ENCODE measurements around the gene SALL1.
A peak's percentile ranks its signal among the peaks of the same experiment; 100 is the strongest.

The SALL1 gene

DNA sequence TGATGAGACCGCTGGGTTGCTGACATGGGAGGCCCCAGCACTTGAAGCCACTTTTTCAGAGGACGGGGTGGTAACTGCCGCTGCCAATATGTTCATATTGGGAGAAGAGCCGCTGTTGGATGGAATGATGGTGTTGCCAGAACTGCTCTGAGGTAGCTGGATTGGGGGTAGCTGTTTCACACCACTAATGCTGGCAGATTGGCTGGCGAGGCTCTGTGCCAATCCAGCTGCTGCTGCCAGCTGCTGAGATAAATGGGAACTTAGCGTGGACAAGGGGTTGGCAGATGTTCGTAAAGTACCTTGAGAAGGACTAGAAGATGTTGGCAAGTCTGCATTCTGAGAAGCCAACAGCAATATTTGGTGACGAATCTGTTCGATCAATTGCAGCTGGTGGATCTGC lies 10.0 kb downstream of the SALL1 start:
- Histone ChIP-seq H3K27ac (replicated peaks; ENCODE audit: low read length) (no peak overlapping the region), H3K14ac (ENCODE audit: low read length) (no peak overlapping the region), H2AK5ac (ENCODE audit: low read depth, low read length) (no peak overlapping the region), H4K8ac (ENCODE audit: low read depth, low read length) (no peak overlapping the region), H3K9me3 (replicated peaks in 1 of 2; ENCODE audit: control insufficient read depth in 2 of 2, insufficient read depth in 1 of 2, low read depth in 1 of 2, low read length in 2 of 2) (peaks cover 0 to 46% of the 10 kb centered on the region in 2 donors), H2BK120ac (ENCODE audit: low read depth, low read length) (no peak overlapping the region), H3K4me1 (ENCODE audit: control insufficient read depth in 2 of 2, insufficient read depth in 1 of 2, low read depth in 1 of 2, low read length in 2 of 2) (peaks cover 13 to 32% of the 10 kb centered on the region in 2 donors), H3K4ac (ENCODE audit: low read length) (no peak overlapping the region), H3K18ac (ENCODE audit: low read length) (no peak overlapping the region), H2AFZ (ENCODE audit: low read length) (no peak overlapping the region), H2BK5ac (ENCODE audit: low read length) (peak overlapping the region; percentile 31), H3K4me2 (ENCODE audit: insufficient read depth, low read length, poor library complexity, severe bottlenecking) (no peak overlapping the region), H3K36me3 (replicated peaks in 1 of 2; ENCODE audit: control insufficient read depth in 2 of 2, insufficient read depth in 2 of 2, low read length in 2 of 2) (peaks cover 41 to 69% of the 10 kb centered on the region in 2 donors), H3K27me3 (ENCODE audit: control insufficient read depth in 3 of 3, insufficient read depth in 3 of 3, low read depth in 1 of 3, low read length in 3 of 3) (no peaks in the 10 kb centered on the region), H4K91ac (ENCODE audit: low read depth, low read length, poor library complexity) (no peak overlapping the region), H2BK12ac (ENCODE audit: low read length) (no peak overlapping the region), H2BK15ac (ENCODE audit: low read length) (no peak overlapping the region), H3K9ac (ENCODE audit: low read depth, low read length, poor library complexity) (no peak overlapping the region), H3K23ac (ENCODE audit: low read depth, low read length, poor library complexity) (no peak overlapping the region), H3K79me1 (ENCODE audit: low read depth, low read length) (no peaks in the 10 kb centered on the region), H3K4me3 (ENCODE audit: low read length in 2 of 2) (no peak overlapping the region)
- no CpG with 5 or more reads among the region's 9 CpGs for WGBS, 2 donors (ENCODE audit: extremely low coverage in 2 of 2, insufficient read length in 2 of 2, insufficient replicate concordance in 1 of 2)
- no peak for DNase-seq (ENCODE audit: low spot score)

DNA sequence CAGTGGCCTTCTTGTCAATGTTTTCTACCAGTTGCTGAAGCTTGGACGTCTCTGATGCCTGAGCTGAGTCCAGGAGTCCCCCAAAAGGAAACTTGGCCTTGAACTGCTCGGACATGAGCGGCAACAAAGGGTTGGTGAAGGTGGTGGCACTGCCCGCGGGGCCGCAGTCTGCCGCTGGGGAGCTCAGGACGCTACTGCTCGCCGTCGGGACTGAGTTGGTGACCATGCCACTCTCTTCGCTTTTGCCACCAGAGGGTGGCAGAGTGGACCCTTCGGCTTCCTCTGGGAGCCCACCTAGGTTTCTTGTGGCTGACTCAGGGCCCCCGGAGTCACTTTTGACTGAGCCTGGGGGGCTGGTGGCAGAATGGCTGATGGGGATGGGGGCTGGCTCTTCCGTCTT lies 11.0 kb downstream of the SALL1 start:
- H2BK120ac ChIP-seq (ENCODE audit: low read depth, low read length) = no peak overlapping the region
- H2BK5ac ChIP-seq (ENCODE audit: low read length) = no peak overlapping the region
- peaks cover 0 to 46% of the 10 kb centered on the region in 2 donors for H3K9me3 ChIP-seq (replicated peaks in 1 of 2; ENCODE audit: control insufficient read depth in 2 of 2, insufficient read depth in 1 of 2, low read depth in 1 of 2, low read length in 2 of 2)
- H4K8ac ChIP-seq (ENCODE audit: low read depth, low read length) = no peak overlapping the region
- H3K27ac ChIP-seq (replicated peaks; ENCODE audit: low read length) = no peak overlapping the region
- H3K79me1 ChIP-seq (ENCODE audit: low read depth, low read length) = no peaks in the 10 kb centered on the region
- no peaks in the 10 kb centered on the region for H3K27me3 ChIP-seq (ENCODE audit: control insufficient read depth in 3 of 3, insufficient read depth in 3 of 3, low read depth in 1 of 3, low read length in 3 of 3)
- H3K14ac ChIP-seq (ENCODE audit: low read length) = no peak overlapping the region
- H3K4me3 ChIP-seq (ENCODE audit: low read length in 2 of 2) = no peak overlapping the region
- H2AFZ ChIP-seq (ENCODE audit: low read length) = no peak overlapping the region
- DNase-seq (ENCODE audit: low spot score) = no peak
- peaks cover 41 to 79% of the 10 kb centered on the region in 2 donors for H3K36me3 ChIP-seq (replicated peaks in 1 of 2; ENCODE audit: control insufficient read depth in 2 of 2, insufficient read depth in 2 of 2, low read length in 2 of 2)
- H3K23ac ChIP-seq (ENCODE audit: low read depth, low read length, poor library complexity) = no peak overlapping the region
- H2BK12ac ChIP-seq (ENCODE audit: low read length) = no peak overlapping the region
- no peak overlapping the region for H3K9ac ChIP-seq (ENCODE audit: low read depth, low read length, poor library complexity)
- no peak overlapping the region for H2BK15ac ChIP-seq (ENCODE audit: low read length)
- H3K4me2 ChIP-seq (ENCODE audit: insufficient read depth, low read length, poor library complexity, severe bottlenecking) = no peak overlapping the region
- no peak overlapping the region for H4K91ac ChIP-seq (ENCODE audit: low read depth, low read length, poor library complexity)
- no peak overlapping the region for H3K18ac ChIP-seq (ENCODE audit: low read length)
- H2AK5ac ChIP-seq (ENCODE audit: low read depth, low read length) = no peak overlapping the region
- no peak overlapping the region for H3K4ac ChIP-seq (ENCODE audit: low read length)
- no CpG with 5 or more reads among the region's 15 CpGs for WGBS, 2 donors (ENCODE audit: extremely low coverage in 2 of 2, insufficient read length in 2 of 2, insufficient replicate concordance in 1 of 2)
- peaks cover 12 to 23% of the 10 kb centered on the region in 2 donors for H3K4me1 ChIP-seq (ENCODE audit: control insufficient read depth in 2 of 2, insufficient read depth in 1 of 2, low read depth in 1 of 2, low read length in 2 of 2)

DNA sequence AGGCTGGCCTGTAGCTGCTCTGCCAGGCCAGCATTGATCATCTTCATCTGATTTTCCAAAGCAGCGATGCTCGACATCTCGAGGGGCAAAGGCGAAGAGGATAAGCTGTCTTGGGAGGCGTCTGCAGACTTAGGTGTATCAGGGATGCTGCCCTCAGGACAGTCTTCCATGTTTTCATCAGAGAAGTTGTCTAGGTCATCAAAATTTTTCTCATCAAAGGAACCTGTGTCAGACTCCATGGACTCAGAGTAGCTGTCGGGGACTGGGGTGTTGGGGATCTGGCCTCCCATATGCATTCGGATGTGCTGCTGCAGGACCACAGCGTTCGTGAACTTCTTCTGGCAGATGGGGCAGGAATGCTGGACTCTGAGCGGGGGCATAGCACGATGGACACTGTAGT lies 11.5 kb downstream of the SALL1 start:
- no peak overlapping the region for H3K18ac ChIP-seq (ENCODE audit: low read length)
- no peak overlapping the region for H2AK5ac ChIP-seq (ENCODE audit: low read depth, low read length)
- no peak overlapping the region for H3K4me3 ChIP-seq (ENCODE audit: low read length in 2 of 2)
- no peak overlapping the region for H4K91ac ChIP-seq (ENCODE audit: low read depth, low read length, poor library complexity)
- no peak overlapping the region for H2BK12ac ChIP-seq (ENCODE audit: low read length)
- no peak overlapping the region for H2BK15ac ChIP-seq (ENCODE audit: low read length)
- H3K4ac ChIP-seq (ENCODE audit: low read length) = no peak overlapping the region
- H3K23ac ChIP-seq (ENCODE audit: low read depth, low read length, poor library complexity) = no peak overlapping the region
- H3K9ac ChIP-seq (ENCODE audit: low read depth, low read length, poor library complexity) = no peak overlapping the region
- DNase-seq (ENCODE audit: low spot score) = no peak
- H4K8ac ChIP-seq (ENCODE audit: low read depth, low read length) = no peak overlapping the region
- H2AFZ ChIP-seq (ENCODE audit: low read length) = no peak overlapping the region
- no peak overlapping the region for H2BK120ac ChIP-seq (ENCODE audit: low read depth, low read length)
- H3K14ac ChIP-seq (ENCODE audit: low read length) = no peak overlapping the region
- no peak overlapping the region for H3K4me2 ChIP-seq (ENCODE audit: insufficient read depth, low read length, poor library complexity, severe bottlenecking)
- no peak overlapping the region for H3K27ac ChIP-seq (replicated peaks; ENCODE audit: low read length)
- peak overlapping the region; percentile 32 for H2BK5ac ChIP-seq (ENCODE audit: low read length)
- H3K9me3 ChIP-seq (replicated peaks in 1 of 2; ENCODE audit: control insufficient read depth in 2 of 2, insufficient read depth in 1 of 2, low read depth in 1 of 2, low read length in 2 of 2) = peaks cover 0 to 46% of the 10 kb centered on the region in 2 donors
- H3K79me1 ChIP-seq (ENCODE audit: low read depth, low read length) = no peaks in the 10 kb centered on the region
- no CpG with 5 or more reads among the region's 11 CpGs for WGBS, 2 donors (ENCODE audit: extremely low coverage in 2 of 2, insufficient read length in 2 of 2, insufficient replicate concordance in 1 of 2)
- H3K27me3 ChIP-seq (ENCODE audit: control insufficient read depth in 3 of 3, insufficient read depth in 3 of 3, low read depth in 1 of 3, low read length in 3 of 3) = no peaks in the 10 kb centered on the region
- H3K36me3 ChIP-seq (replicated peaks in 1 of 2; ENCODE audit: control insufficient read depth in 2 of 2, insufficient read depth in 2 of 2, low read length in 2 of 2) = peaks cover 41 to 82% of the 10 kb centered on the region in 2 donors
- H3K4me1 ChIP-seq (ENCODE audit: control insufficient read depth in 2 of 2, insufficient read depth in 1 of 2, low read depth in 1 of 2, low read length in 2 of 2) = peaks cover 13 to 18% of the 10 kb centered on the region in 2 donors

DNA sequence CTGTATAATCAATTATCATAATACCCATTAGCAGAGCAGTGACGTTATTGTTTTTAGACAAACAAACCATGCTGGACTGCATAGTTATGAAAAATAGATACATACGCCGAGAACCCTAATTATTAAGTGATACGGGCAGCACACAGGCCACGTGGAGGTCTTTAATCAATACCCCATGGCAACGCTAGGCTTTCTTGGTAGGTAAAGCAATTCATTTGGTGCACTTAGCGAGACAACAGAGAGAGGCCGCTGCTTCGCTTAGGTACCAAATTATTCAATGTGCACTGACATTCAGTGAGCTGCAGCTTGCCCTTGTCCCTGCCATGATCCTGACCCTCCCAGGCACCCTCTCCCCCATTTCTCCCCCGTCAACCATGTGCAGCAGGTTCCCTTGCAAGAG lies 12.9 kb downstream of the SALL1 start:
- H2AFZ ChIP-seq (ENCODE audit: low read length) = no peak overlapping the region
- H4K91ac ChIP-seq (ENCODE audit: low read depth, low read length, poor library complexity) = no peak overlapping the region
- H2BK5ac ChIP-seq (ENCODE audit: low read length) = no peak overlapping the region
- peaks cover 0 to 46% of the 10 kb centered on the region in 2 donors for H3K9me3 ChIP-seq (replicated peaks in 1 of 2; ENCODE audit: control insufficient read depth in 2 of 2, insufficient read depth in 1 of 2, low read depth in 1 of 2, low read length in 2 of 2)
- no peak overlapping the region for H2AK5ac ChIP-seq (ENCODE audit: low read depth, low read length)
- no peak overlapping the region for H2BK15ac ChIP-seq (ENCODE audit: low read length)
- no peak overlapping the region for H2BK12ac ChIP-seq (ENCODE audit: low read length)
- WGBS, 2 donors (ENCODE audit: extremely low coverage in 2 of 2, insufficient read length in 2 of 2, insufficient replicate concordance in 1 of 2) = no CpG with 5 or more reads among the region's 10 CpGs
- H3K4ac ChIP-seq (ENCODE audit: low read length) = no peak overlapping the region
- peak overlapping the region; percentile 8 for H3K23ac ChIP-seq (ENCODE audit: low read depth, low read length, poor library complexity)
- H3K4me2 ChIP-seq (ENCODE audit: insufficient read depth, low read length, poor library complexity, severe bottlenecking) = no peak overlapping the region
- no peak overlapping the region for H3K4me3 ChIP-seq (ENCODE audit: low read length in 2 of 2)
- H3K27ac ChIP-seq (replicated peaks; ENCODE audit: low read length) = no peak overlapping the region
- peaks cover 15 to 16% of the 10 kb centered on the region in 2 donors for H3K4me1 ChIP-seq (ENCODE audit: control insufficient read depth in 2 of 2, insufficient read depth in 1 of 2, low read depth in 1 of 2, low read length in 2 of 2)
- peaks cover 41 to 88% of the 10 kb centered on the region in 2 donors for H3K36me3 ChIP-seq (replicated peaks in 1 of 2; ENCODE audit: control insufficient read depth in 2 of 2, insufficient read depth in 2 of 2, low read length in 2 of 2)
- H2BK120ac ChIP-seq (ENCODE audit: low read depth, low read length) = no peak overlapping the region
- no peak overlapping the region for H3K9ac ChIP-seq (ENCODE audit: low read depth, low read length, poor library complexity)
- no peak overlapping the region for H4K8ac ChIP-seq (ENCODE audit: low read depth, low read length)
- DNase-seq (ENCODE audit: low spot score) = no peak
- H3K14ac ChIP-seq (ENCODE audit: low read length) = no peak overlapping the region
- no peaks in the 10 kb centered on the region for H3K79me1 ChIP-seq (ENCODE audit: low read depth, low read length)
- H3K27me3 ChIP-seq (ENCODE audit: control insufficient read depth in 3 of 3, insufficient read depth in 3 of 3, low read depth in 1 of 3, low read length in 3 of 3) = no peaks in the 10 kb centered on the region
- no peak overlapping the region for H3K18ac ChIP-seq (ENCODE audit: low read length)
